NCI-H510A (cell line): ENCODE measurements around the gene AHI1.
"Not testable (repeated sequence)": the region's sequence is repeated elsewhere in the genome, so short reads cannot be mapped to it uniquely, and the experiment has no call there.

Experiments
- DNase-seq: peaks from one replicate; lab custom pipeline; 2025; lab: John Stamatoyannopoulos, UW

AHI1 gene

GRCh38 chr6:135390458-135390857 lies 107.1 kb downstream of the AHI1 start:
- no peak for DNase-seq

GRCh38 chr6:135385299-135385698 lies 112.2 kb downstream of the AHI1 start:
- no peak for DNase-seq

DNA sequence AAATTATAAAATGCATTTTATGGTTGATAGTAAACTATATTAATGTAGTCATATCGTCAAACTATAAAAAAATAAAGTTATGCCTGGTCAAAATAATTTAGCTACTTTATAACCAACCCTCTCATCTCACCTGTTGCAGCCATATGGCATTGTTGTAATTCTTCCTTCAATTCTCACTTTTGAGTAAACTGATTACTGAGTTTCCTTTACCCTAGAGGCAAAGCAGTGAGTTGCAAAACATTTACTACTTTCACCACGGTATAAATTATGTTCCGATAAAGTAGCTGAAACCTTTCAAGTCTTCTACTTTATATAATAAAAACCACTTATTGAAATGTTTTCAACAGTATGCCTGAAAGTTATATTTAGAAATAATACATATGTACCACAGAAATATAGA lies 113.8 kb downstream of the AHI1 start:
- DNase-seq: no peak

DNA sequence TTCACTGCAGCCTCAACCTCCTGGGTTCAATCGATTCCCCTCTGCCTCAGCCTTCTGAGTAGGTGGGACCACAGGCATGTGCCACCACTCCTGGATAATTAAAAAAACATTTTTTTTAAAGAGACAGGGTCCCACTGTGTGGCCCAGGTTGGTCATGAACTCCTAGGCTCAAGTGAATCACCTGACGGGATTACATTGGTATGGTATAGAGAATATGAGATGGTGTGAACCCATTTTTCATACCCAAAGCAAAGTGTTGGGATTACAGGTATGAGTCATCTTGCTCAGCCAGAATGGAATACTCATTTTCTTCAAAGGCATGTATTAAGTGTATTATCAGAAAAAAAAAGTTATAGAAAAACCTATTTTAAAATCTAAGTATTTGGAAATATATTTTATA lies 114.2 kb downstream of the AHI1 start:
- DNase-seq: no peak

DNA sequence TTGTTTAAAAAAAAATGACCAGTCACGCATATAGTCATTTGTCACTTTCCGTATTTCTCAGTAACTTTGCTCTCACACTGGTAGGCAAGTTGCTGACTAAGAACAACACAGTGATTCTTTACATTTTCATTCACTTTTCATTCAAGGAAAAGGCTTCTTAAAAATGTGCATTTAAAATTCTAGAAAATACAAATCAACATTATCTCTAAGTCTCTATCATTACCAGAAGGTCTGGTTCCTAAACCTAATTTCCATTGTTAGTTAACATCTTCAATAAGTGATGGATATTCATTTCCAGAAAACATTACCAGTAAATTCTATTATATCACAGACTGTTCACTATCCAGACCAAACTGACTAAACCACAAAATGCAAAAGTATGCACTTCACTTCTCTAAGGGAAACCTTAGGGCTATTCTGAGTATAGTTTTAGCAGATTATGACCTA lies 115.3 kb downstream of the AHI1 start:
- no peak for DNase-seq

DNA sequence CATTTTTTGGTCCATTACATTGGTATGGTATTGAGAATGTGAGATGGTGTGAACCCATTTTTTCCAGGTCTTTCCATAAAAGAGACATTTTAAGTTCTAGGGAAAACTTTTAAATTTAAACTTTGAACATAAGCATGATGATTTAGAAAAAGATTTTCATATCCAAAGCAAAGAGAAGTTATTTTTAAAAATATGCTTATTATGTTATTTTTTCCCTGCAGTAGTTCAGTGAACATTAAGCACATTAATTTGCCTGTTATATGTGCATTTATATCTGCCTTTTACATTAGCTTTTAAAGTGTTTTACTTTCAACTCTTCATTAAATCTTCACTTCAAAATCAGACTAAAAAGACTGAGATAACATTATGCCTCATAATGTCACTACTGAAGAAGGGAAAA lies 116.7 kb downstream of the AHI1 start:
- DNase-seq: no peak

- DNase-seq: no peak
Measured at GRCh38 chr6:135379647-135380046, 117.9 kb downstream of the AHI1 start.

- no peak for DNase-seq
Measured at GRCh38 chr6:135372758-135373157, 124.8 kb downstream of the AHI1 start.

GRCh38 chr6:135363622-135364021 lies 133.9 kb downstream of the AHI1 start:
- DNase-seq: not testable (repeated sequence)

DNA sequence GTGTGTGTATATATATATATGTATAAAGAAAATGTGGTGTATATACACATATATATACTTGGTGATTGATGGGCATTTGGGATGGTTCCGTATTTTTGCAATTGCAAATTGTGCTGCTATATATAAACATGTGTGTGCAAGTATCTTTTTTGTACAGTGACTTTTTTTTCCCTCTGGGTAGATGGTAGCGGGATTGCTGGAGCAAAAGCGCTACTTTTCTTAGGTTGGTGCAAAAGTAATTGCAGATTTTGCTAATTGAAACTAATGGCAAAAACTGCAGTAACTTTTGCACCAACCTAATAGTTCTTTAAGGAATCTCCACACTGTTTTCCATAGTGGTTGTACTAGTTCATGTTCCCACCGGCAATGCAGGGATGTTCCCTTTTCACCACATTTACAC lies 135.4 kb downstream of the AHI1 start:
- no peak for DNase-seq

GRCh38 chr6:135360222-135360621 lies 137.3 kb downstream of the AHI1 start:
- no peak for DNase-seq

DNA sequence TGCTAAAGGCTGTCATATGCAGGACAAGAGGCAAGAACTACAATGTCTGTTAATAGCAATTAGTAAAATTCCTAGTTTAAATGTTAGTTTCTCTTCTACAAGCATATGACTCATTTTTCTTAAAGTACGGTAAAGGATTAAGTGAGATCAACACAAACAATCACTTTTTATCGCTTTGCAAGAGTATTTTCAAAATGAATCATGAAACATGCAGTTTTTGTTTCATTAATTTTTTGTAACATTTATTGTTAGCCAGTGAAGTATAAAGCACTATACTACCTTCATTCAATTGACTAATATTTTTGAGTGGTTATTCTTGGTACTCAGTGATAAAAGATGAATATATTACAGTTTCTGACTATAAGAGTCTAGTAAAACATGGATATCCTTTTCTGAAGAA lies 138.6 kb downstream of the AHI1 start:
- no peak for DNase-seq

- DNase-seq: no peak
Measured at GRCh38 chr6:135358251-135358821, 139.2 kb downstream of the AHI1 start.

DNA sequence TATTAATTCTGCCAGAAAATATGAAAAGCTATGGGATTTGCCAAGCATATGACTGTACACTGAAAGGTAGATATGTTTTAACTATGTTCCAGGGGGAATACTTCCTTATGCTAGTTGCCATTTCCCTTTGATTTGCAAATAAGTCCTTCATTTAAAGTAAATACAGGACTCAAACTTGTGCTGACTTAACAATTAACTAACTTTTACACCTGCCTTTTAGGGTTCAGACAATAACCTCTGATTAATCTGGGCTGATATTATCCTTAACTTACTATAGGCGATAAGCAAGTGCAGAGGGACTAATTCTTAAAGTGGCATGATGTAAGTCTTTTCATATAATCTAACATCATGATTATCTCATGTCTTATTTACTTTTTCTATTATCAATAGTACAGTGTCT lies 143.1 kb downstream of the AHI1 start:
- no peak for DNase-seq

- no peak for DNase-seq
Measured at GRCh38 chr6:135353113-135353512, 144.4 kb downstream of the AHI1 start.

DNA sequence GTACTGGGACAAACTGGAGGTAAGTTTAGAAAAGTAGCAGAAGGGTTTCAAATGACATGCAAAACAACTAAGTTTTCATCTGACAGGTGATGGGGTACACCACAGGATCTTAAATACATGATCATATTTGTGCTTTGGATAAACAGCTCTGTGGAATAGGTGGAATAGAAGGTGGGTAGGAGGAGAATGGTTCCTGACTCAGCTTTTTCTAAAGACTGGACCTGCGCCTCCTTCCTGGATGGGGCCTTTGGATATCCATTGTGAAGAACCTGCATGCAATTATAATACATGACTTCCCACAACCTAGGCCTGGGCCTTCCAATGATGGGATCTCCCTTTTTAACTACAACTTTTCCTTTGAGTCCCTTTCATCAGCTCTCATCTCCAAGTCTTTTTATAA lies 145.9 kb downstream of the AHI1 start:
- DNase-seq: no peak

DNA sequence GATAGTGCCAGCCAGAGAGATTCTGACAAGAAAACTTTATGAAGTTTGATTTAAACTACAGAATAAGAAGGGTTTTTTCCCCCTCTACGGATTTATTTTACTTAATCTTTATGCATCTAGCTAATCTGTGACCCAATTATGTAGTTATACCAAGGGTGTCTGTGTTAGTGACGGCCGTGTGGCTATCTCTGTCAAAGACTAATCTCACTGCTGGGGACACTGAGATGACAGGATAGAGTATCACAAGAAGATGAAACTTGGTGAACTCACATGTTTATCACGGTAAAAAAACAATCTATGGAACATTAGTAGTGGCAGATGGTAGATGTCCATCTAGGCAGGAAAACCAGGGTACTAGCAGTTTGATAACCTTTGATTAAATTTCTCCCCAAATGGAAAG lies 149.7 kb downstream of the AHI1 start:
- DNase-seq: no peak

DNA sequence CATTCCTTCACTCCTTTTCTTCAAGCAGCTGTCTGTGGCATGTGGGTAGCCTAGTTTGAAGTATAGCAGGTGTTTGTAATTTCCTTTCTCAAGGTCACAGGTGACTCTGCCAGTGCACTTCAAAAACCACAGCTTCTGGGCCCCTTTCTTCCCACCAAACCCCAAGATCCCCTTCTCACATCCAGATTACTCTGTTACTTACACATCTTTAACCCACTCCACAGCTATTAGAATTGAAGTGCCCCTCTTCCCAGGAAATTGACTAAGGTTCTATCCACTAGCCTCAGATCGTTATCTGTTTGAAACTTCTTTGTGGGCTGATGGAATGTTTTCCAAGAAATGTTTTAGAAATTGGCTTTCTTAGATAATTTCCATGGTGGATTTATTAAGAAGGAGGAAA lies 150.8 kb downstream of the AHI1 start:
- no peak for DNase-seq

GRCh38 chr6:135344526-135344925 lies 153.0 kb downstream of the AHI1 start:
- no peak for DNase-seq

GRCh38 chr6:135339920-135340319 lies 157.6 kb downstream of the AHI1 start:
- DNase-seq: not testable (repeated sequence)

DNA sequence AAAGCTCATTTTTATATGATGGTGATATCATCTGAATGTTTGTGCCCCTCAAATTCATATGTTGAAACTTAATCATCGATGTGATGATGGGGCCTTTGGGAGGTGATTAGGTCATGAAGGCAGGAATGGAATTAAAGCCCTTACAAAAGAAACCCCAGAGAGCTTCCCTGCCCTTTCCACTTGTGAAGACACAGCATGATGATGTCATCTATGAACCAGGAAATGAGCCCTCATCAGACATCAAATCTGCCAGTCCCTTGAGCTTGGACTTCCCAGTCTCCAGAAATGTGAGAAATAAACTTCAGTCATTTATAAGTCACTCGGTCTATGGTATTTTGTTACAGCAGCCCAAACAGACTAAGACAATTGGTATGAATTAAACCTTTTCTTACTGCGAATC lies 163.4 kb downstream of the AHI1 start:
- no peak for DNase-seq

GRCh38 chr6:135331002-135331401 lies 166.5 kb downstream of the AHI1 start:
- no peak for DNase-seq

DNA sequence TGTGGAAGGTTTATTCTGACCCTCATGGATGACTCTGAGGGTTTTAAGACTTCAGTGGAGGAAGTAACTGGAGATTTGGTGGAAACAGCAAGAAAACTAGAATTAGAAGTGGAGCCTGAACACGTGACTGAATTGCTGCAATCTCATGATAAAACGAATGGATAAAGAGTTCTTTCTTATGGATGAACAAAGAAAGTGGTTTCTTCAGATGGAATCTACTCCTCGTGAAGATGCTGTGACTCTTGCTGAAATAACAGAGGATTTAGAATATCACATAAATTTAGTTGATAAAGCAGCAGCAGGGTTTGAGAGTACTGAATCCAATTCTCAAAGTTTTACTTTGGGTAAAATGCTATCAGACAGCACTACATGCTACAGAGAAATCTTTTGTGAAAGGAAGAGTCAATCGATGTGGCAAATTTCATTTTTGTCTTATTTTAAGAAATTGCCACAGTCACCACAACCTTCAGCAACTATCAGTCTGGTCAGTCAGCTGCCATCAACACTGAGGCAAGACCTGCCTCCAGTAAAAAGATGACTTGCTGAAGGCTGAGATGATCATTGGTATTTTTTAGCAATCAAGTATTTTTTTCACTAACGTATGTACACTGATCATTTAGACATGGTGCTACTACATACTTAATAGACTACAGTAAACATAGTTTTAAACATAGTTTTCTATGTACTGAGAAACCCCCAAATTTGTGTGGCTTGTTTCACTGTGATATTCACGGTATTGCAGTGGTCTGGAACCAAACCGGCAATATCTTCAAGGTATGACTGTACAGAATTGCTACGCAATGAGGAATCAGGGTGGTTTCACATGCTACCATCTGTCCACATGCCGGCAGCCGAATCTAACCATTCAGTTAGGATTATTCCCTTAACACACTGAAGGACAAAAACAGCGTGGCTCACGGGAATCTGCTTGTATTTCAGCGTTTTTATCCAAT lies 167.4 kb downstream of the AHI1 start:
- no peak for DNase-seq

DNA sequence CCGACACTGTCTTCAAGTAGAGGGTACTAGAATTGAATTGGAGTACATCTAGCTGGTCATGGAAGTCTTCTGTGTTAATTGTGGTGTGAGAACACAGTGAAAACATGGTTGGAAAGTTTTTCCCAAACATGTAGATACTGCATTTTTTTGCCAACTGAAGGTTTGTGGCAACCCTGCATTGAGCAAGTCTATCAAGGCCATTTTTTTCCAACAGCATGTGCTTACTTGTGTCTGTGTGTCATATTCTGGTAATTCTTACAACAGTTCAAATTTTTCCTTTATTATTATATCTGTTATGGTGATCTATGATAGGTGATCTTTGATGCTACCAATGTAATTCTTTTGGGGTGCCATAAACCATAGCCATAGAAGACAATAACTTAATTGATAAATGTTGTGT lies 169.4 kb downstream of the AHI1 start:
- no peak for DNase-seq
